IPS-18c (cell line): Measurements from ENCODE around the gene P2RY2.
A peak's percentile ranks its signal among the peaks of the same experiment; 100 is the strongest.

Experiments used
- H3K4me3 ChIP-seq: 2 replicates; pipeline ENCODE4 v1.7.0; 2013; ENCODE audit warnings: low read depth, mild to moderate bottlenecking, low read length, moderate library complexity; ENCODE audit not compliant: insufficient read depth
- H3K9me3 ChIP-seq: one replicate; pipeline ENCODE4 v1.6.1; 2013; ENCODE audit warnings: mild to moderate bottlenecking, low read length, moderate library complexity; ENCODE audit not compliant: control insufficient read depth, insufficient read depth

P2RY2 gene

GRCh38 chr11:73218106-73218829 lies at the start of gene P2RY2:
Gene P2RY2 (plus strand): TSS chr11:73218281. CDS start chr11:73234160, 15,879 bp downstream.
- no peaks in the 10 kb centered on the region for H3K9me3 ChIP-seq
- H3K4me3 ChIP-seq = peak within 1 kb of the TSS; percentile 71

- H3K4me3 ChIP-seq = no peak overlapping the region
- H3K9me3 ChIP-seq = peaks cover 2% of the 10 kb centered on the region
Measured at GRCh38 chr11:73168925-73169579, 49.0 kb upstream of the P2RY2 start.

- Histone ChIP-seq H3K4me3 (no peak overlapping the region), H3K9me3 (peaks cover 2% of the 10 kb centered on the region)
Measured at GRCh38 chr11:73170140-73170539, 47.9 kb upstream of the P2RY2 start.

- peaks cover 2% of the 10 kb centered on the region for H3K9me3 ChIP-seq
Measured at GRCh38 chr11:73171436-73172161, 46.5 kb upstream of the P2RY2 start.

GRCh38 chr11:73172992-73173656 lies 45.0 kb upstream of the P2RY2 start:
- Histone ChIP-seq H3K9me3 (peaks cover 2% of the 10 kb centered on the region), H3K4me3 (no peak overlapping the region)

More at GRCh38 chr11:73171436-73172161, 46.5 kb upstream of the P2RY2 start:
- H3K4me3 ChIP-seq = no peak overlapping the region

DNA sequence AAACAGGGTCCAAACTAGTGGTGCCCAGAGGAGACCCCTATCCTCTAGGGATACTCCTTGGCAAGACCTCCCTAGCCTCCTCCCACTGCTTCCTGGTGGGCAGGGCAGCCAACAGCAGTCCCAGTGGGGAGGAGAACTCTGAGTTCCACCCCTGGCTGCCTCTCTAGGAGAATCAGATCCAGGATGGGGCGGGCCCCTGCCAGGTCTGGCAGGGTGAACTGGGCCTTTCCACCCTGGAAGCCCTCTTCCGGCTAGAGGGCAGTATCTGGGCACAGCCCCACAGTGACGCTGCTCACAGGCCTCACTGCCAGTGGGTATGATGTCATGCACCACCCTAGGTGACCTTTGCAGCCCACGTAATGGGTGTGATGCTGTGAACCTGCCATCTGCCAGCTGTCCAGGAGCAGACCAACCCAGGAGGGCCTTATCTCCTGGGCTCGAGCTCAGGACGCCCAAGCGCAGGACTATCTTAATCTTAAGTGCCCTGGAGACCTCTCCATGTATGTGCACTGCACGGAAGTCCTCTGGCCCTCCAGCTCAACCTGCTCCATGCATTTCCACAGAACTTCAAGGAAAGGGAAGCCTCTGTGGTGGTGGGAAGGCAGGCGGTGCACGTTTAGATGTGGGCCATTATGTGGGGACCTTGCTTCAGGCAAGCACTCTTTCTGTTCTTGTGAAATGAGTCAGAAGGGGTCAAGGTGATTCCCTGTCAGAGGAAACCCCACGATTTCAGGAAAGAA lies 44.2 kb upstream of the P2RY2 start:
- no peak overlapping the region for H3K4me3 ChIP-seq
- peaks cover 2% of the 10 kb centered on the region for H3K9me3 ChIP-seq

DNA sequence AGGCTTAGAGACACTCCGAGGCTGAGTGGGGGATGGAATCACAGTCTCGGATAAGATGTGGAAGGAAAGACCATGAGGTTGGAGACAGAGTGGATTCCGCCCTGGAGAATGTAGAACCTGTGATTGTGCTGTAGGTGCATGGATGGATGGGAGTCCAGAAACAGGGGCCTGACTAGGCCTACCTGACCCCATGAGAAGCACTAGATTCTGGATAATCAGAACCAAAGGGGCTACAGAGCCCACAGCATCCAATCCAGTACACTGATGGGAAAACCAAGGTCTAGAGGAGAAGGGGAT lies 43.6 kb upstream of the P2RY2 start:
- H3K9me3 ChIP-seq = peaks cover 2% of the 10 kb centered on the region
- no peak overlapping the region for H3K4me3 ChIP-seq

GRCh38 chr11:73175551-73176144 lies 42.4 kb upstream of the P2RY2 start:
- H3K4me3 ChIP-seq = no peak overlapping the region
- H3K9me3 ChIP-seq = peaks cover 2% of the 10 kb centered on the region

- Histone ChIP-seq H3K4me3 (no peak overlapping the region), H3K9me3 (peaks cover 2% of the 10 kb centered on the region)
Measured at GRCh38 chr11:73176145-73176873, 41.8 kb upstream of the P2RY2 start.

DNA sequence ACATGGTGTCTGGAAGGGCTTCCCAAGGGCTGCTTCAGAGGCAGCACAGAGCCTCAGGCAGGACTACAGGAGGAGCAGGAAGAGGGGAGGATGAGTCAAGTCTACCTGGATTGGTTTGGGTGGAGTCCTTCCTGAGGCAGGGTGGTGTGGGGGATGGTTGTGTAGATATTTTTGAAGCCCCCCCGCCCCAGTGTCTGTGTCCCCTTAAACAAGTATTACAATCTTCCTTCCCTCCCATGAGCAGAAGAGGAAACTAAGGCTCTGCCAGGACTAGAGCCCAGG lies 41.3 kb upstream of the P2RY2 start:
- H3K9me3 ChIP-seq = peaks cover 1% of the 10 kb centered on the region
- H3K4me3 ChIP-seq = no peak overlapping the region

GRCh38 chr11:73177380-73177777 lies 40.7 kb upstream of the P2RY2 start:
- H3K4me3 ChIP-seq = no peak overlapping the region
- H3K9me3 ChIP-seq = no peaks in the 10 kb centered on the region

DNA sequence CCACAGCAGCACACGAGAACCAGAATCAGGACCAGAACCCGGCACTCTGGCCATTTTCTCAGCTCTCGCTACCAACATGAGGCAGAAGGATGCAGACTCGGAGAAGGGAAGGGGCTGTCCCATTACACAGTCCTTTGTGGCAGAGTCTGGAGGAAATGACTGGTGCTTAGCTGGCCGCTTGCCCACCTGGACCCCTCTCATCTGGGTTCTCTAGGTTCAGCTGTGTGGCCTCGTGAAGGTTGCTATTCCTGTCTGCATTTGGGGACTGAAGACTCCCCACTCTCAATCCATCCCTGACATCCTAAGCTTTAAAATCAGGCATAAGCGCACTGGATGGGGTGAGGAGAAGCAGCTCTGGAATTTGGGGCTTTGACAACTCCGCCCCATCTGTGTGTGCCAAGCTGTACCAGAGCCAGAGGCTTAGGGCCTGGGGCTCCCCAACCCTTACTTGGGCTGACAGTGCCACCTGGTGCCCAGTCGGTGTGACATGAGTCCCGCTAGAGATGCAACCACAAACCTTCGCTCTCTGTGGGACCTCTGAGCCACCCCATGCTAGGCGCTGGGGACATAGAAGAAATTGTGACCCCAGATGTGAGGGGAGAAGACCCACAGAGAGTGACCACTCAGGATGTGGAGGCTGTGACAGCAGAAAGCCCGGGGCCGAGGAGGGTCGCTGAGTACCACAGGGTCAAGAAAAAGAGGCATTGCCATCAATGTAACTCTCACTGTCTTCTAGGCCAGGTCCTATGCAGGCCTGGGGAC lies 40.1 kb upstream of the P2RY2 start:
- Histone ChIP-seq H3K4me3 (no peak overlapping the region), H3K9me3 (no peaks in the 10 kb centered on the region)

DNA sequence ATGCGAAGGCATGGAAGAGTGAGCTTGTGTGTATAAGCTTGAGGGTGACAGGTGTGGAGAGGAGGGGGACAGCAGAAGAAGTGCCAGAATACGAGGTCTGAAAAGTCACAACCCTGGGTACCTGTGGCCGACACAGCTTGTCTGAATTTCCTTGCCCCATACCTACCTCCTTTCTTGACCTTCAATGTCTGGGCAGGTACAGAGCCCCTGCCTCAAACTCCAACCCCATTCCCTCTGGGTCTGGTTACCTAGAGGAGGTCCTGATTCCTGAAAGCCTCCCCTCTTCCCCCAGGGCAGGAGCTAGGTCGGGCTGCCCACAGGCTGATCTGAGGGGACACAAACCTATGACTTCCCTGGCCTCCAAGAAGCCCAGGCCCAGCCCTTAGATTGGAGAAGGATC lies 39.4 kb upstream of the P2RY2 start:
- H3K9me3 ChIP-seq = no peaks in the 10 kb centered on the region

DNA sequence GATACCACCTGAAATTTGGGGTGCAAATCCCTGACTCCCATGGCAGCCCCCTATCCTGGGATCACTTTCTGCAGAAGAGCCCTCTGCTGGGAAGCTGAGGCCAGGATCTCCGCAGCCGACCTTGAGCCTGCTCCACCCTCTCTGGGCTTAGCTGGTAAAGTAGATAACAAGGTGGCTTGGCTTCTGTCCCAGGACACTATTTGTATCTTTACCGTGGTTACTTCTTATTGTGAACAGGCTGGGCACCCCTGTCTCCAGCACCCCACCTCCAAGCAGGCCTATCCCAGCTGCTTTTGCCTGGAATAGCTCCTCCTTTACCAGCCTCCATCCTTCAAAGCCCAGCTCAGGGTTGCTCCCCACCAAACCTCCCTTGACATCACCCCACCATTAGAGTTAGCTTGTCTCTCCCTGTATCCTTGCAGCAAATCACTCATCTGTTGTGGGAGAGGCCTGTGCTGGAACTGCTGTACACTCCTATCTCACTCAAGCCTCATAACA lies 35.2 kb upstream of the P2RY2 start:
- no peak overlapping the region for H3K4me3 ChIP-seq
- no peaks in the 10 kb centered on the region for H3K9me3 ChIP-seq

More for the DNA sequence above, 39.4 kb upstream of the P2RY2 start:
- no peak overlapping the region for H3K4me3 ChIP-seq

GRCh38 chr11:73184953-73185671 lies 33.0 kb upstream of the P2RY2 start:
- Histone ChIP-seq H3K4me3 (no peak overlapping the region), H3K9me3 (no peaks in the 10 kb centered on the region)
